GM21619 (cell line): Measurements from ENCODE around the gene ARRDC5.
"Not testable (repeated sequence)": the region's sequence is repeated elsewhere in the genome, so short reads cannot be mapped to it uniquely, and the experiment has no call there.

Source experiments
- ATAC-seq: cut with Tn5 transposase; IDR thresholded peaks from one replicate; pipeline ENCODE4 v1.9.1; 2021; ENCODE audit not compliant: unreplicated experiment

The ARRDC5 gene

DNA sequence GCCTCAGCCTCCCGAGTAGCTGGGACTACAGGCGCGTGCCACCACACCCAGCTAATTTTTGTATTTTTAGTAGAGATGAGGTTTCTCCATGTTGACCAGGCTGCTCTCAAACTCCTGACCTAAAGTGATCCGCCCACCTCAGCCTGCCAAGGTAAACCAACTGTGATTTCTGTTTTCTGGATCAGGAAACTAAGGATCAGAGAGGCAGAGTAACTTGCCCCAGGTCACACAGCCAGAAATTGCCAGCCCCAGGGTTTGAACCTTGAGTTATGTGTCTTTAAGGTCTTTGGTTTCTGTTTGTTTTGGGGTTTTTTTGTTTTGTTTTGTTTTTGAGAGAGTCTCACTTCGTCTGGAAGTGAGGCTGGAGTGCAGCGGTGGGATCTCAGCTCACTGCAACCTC is 31.0 kb downstream of the ARRDC5 start:
- no peak for ATAC-seq

DNA sequence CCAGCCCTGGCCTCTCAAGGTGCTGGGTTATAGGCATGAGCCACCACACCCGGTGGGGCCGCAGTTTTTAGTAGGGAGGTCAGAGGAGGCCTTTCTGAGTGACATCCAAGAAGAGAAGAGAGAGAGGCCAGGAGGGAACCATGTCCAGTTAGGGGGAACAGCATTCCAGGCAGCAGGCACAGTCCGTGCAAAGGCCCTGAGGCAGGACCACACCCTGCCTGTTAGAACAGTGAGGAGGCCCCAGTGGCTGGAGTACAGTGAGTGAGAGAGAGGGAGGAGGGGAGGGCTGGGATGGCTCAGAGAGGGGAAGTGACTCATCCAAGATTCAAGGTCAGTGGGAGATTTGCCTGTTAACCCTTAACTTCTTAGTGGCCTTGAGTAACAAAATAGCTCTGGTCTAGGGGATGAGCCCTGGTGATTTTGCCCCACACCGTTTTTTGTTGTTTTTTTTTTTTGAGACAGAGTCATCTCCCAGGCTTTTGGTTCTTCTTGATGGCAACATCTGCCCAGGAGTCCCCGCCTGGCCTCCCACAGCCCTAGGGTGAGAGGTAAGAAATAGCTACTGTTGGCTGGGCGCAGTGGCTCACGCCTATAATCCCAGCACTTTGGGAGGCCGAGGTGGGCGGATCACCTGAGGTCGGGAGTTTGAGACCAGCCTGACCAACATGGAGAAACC is 32.5 kb downstream of the ARRDC5 start:
- no peak for ATAC-seq

GRCh38 chr19:4868286-4868834 is 34.3 kb downstream of the ARRDC5 start:
- no peak for ATAC-seq

- peak; percentile 70 for ATAC-seq
These were observed 35.0 kb downstream of the ARRDC5 start, which contains the start of gene PLIN3 for GRCh38 chr19:4867534-4868285. PLIN3 (minus strand) TSS chr19:4867667; CDS start chr19:4861394, 6,273 bp downstream.

DNA sequence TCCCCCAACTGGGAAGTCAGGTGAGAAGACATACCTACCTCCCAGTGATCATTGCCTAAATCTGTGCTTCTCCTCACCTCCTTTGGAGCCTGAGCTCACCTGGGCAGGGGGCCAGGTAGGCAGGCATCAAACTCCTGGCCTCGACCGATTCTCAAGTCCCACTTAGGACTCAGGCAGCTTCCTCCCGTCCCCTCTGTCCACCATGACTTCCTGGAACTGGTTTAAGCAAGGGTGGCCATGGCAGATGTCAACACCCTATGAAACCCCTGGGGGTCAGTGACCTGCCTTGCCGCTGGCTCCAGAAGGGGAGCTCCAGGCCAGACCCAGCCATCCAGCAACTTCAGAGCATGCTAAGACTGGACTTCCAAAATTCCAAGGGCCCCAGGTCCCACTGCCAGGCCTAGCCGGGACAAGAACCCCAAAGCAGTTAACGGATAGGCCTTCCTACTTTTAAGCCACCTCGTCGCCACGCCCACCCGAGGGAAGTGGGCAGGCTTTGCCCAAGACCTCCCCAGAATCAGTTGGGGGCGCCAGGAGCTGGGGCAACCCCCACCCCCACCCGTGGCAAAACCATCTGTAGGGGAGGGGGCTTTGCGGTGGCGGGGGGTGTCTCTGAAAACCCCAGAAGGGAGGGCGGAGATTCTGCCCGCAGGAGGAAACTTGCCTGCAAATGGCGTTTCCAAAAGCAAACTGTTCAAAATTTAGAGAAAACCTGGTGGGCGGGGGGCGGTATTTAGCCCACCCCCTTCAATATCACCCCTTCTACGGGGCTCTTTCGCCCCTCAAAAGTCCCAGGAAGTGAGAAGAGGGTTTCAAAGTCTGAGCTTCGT is 35.9 kb downstream of the ARRDC5 start:
- no peak for ATAC-seq

GRCh38 chr19:4861147-4861546 is 41.5 kb downstream of the ARRDC5 start:
- ATAC-seq = no peak

GRCh38 chr19:4859697-4860096 is 43.0 kb downstream of the ARRDC5 start:
- no peak for ATAC-seq

- not testable (repeated sequence) for ATAC-seq
These were observed 46.2 kb downstream of the ARRDC5 start for GRCh38 chr19:4856468-4856867.

- ATAC-seq = not testable (repeated sequence)
These were observed 49.2 kb downstream of the ARRDC5 start for GRCh38 chr19:4853506-4853905.

DNA sequence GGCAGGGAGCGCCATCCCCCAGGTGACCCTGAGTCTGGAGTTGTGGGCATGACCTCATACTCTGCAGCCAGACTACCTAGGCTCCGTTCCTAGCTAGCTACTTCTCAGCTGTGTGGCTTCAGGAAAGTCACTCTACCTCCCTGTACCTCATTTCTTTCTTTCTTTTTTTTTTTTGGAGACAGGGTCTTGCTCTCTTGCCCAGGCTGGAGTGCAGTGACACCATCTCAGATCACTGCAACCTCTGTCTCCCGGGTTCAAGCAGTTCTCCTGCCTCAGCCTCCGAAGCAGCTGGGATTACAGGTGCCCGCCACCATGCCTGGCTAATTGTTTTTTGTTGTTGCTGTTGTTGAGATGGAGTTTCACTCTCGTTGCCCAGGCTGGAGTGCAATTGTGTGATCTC is 50.2 kb downstream of the ARRDC5 start:
- no peak for ATAC-seq

- no peak for ATAC-seq
These were observed 51.0 kb downstream of the ARRDC5 start for GRCh38 chr19:4851551-4852290.

DNA sequence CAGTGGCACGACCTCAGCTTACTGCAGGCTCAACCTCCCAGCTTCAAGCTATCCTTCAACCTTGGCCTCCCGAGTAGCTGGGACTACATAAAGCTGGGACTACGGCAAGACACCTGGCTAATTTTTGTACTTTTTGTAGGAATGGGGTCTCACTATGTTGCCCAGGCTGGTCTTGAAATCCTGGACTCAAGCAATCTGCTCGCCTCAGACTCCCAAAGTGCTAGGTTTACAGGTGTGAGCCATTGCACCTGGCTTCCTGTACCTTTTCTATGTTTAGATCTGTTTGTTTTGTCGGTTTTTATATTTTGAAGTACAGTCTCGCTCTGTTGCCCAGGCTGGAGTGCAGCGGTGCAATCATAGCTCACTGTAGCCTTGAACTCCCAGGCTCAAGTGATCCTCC is 53.7 kb downstream of the ARRDC5 start:
- ATAC-seq = no peak

GRCh38 chr19:4847190-4847973 is 55.3 kb downstream of the ARRDC5 start:
- no peak for ATAC-seq

GRCh38 chr19:4845975-4846374 is 56.7 kb downstream of the ARRDC5 start:
- not testable (repeated sequence) for ATAC-seq

DNA sequence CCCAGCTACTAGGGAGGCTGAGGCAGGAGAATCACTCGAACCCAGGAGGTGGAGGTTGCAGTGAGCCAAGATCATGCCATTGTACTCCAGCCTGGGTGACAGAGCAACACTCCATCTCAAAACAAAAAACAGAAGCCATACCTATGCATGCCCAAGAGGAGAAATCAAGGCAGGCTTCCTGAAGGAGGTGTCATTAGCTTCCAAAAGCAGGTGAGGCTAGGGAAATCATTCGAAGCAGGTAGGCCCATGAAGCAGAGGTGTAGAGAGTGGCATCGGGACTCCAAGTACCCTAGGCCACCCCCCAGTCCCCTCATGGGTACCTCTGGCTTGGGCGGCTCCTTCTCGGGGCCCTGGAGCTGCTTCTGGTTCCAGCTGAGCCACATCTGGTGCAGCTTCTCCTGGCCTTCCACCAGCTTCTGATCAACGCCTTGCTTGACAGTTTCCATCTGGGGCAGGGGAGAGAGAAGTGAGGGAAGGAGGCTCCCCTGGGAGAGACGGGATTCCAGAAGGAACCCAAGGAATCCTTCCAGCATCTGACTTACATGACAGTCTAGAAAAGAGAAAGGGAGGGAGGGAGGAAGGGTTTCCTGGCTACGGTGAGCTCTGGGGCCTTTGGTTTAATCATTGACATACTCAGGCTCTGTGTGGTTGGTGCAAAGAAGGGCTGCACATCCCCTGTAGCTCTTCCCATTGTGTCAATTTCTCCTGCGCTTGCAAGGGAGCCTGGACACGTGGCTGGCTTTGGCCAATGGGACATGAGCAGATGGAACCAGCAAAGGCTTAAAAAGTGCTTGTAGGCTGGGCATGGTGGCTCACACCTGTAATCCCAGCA is 58.1 kb downstream of the ARRDC5 start:
- no peak for ATAC-seq

- ATAC-seq = no peak
These were observed 59.1 kb downstream of the ARRDC5 start for GRCh38 chr19:4843647-4843965.
